Lower lobe of right lung (tissue), 2 donors: ENCODE results near the gene GPR32. TPM values are rescaled to one million over a fixed set of nuclear protein-coding genes. Genes with fewer than 3 reads are reported as not detected.

Source experiments
- ATAC-seq, 2 donors: fragments of 200-7000 bp; cut with Tn5 transposase; one replicate each; pipeline ENCODE4 v1.9.1; 2020 to 2022; ENCODE audit warnings: mild to moderate bottlenecking in 2 of 2, moderate library complexity in 2 of 2
- DNase-seq: peaks from one replicate; pipeline ENCODE4 v3.0.0-alpha.2; 2020
- H3K27ac ChIP-seq: fragments of 200-600 bp; one replicate; pipeline ENCODE4 v1.8.0; 2022
- H3K27me3 ChIP-seq: fragments of 200-600 bp; one replicate; pipeline ENCODE4 v1.8.0; 2022; ENCODE audit warnings: low read depth
- H3K36me3 ChIP-seq: fragments of 200-600 bp; one replicate; pipeline ENCODE4 v1.8.0; 2022; ENCODE audit warnings: mild to moderate bottlenecking
- H3K4me1 ChIP-seq: fragments of 200-600 bp; one replicate; pipeline ENCODE4 v1.8.0; 2022
- H3K4me3 ChIP-seq: fragments of 200-600 bp; one replicate; pipeline ENCODE4 v1.8.0; 2022; ENCODE audit warnings: mild to moderate bottlenecking
- H3K9me3 ChIP-seq: fragments of 200-600 bp; one replicate; pipeline ENCODE4 v1.8.0; 2022
- CTCF ChIP-seq: fragments of 200-600 bp; IDR thresholded peaks from one replicate; pipeline ENCODE4 v1.8.0; 2022; ENCODE audit warnings: antibody characterized with exemption, mild to moderate bottlenecking
- intact Hi-C: fragments of 100-400 bp; cut with DNase I; formaldehyde crosslinking; loops from one replicate; pipeline ENCODE4 v1.11.0; 2022
- total RNA-seq: library from RNA; stranded (reverse); fragmentation: NEBNext Ultra II Directional; extraction: Animal tissue kit (Norgen Biotek cat#: 25700); gene quantifications from one replicate; pipeline ENCODE4 v1.2.1, GENCODE V29; 2021
- donor health status: DM: no; HTN: yes; CAD: no; lungs with severe emphysema.

Gene GPR32
- total RNA-seq, 1 donor from 2014 or later: not detected

GRCh38 chr19:50792272-50793250 is 22.3 kb downstream of the GPR32 start:
- no peak overlapping the region for H3K27ac ChIP-seq
- intact Hi-C loops: no loop called here
- DNase-seq (no peak), ATAC-seq (no peak)
- no peak overlapping the region for H3K4me3 ChIP-seq
- H3K27me3 ChIP-seq: no peaks in the 10 kb centered on the region
- H3K9me3 ChIP-seq: no peaks in the 10 kb centered on the region
- no peak for TF ChIP-seq CTCF
- H3K36me3 ChIP-seq: peaks cover 10% of the 10 kb centered on the region
- no peaks in the 10 kb centered on the region for H3K4me1 ChIP-seq

- no peaks in the 10 kb centered on the region for H3K27me3 ChIP-seq
- DNase-seq: no peak
- H3K9me3 ChIP-seq: no peaks in the 10 kb centered on the region
- no peak overlapping the region for H3K27ac ChIP-seq
- H3K36me3 ChIP-seq: peaks cover 21% of the 10 kb centered on the region
- no peaks in the 10 kb centered on the region for H3K4me1 ChIP-seq
- TF ChIP-seq CTCF: no peak
- no peak overlapping the region for H3K4me3 ChIP-seq
- ATAC-seq: no peak
- intact Hi-C loops: no loop called here
These were observed 23.3 kb downstream of the GPR32 start for GRCh38 chr19:50793558-50794065.

GRCh38 chr19:50794074-50794875 is 24.0 kb downstream of the GPR32 start:
- intact Hi-C loops: no loop called here
- Histone ChIP-seq H3K4me3 (no peak overlapping the region), H3K9me3 (no peaks in the 10 kb centered on the region), H3K4me1 (no peaks in the 10 kb centered on the region), H3K36me3 (peaks cover 27% of the 10 kb centered on the region), H3K27me3 (no peaks in the 10 kb centered on the region), H3K27ac (no peak overlapping the region)
- DNase-seq: no peak
- no peak for TF ChIP-seq CTCF
- no peak for ATAC-seq

GRCh38 chr19:50794876-50795663 is 24.8 kb downstream of the GPR32 start:
- Histone ChIP-seq H3K36me3 (peaks cover 33% of the 10 kb centered on the region), H3K27me3 (no peaks in the 10 kb centered on the region), H3K27ac (no peak overlapping the region), H3K9me3 (no peaks in the 10 kb centered on the region), H3K4me1 (no peaks in the 10 kb centered on the region), H3K4me3 (no peak overlapping the region)
- TF ChIP-seq CTCF: no peak
- ATAC-seq (no peak), DNase-seq (no peak)
- intact Hi-C loops: no loop called here

- no peaks in the 10 kb centered on the region for H3K4me1 ChIP-seq
- TF ChIP-seq CTCF: no peak
- no peaks in the 10 kb centered on the region for H3K27me3 ChIP-seq
- no peaks in the 10 kb centered on the region for H3K9me3 ChIP-seq
- no peak overlapping the region for H3K4me3 ChIP-seq
- ATAC-seq (no peak), DNase-seq (no peak)
- H3K36me3 ChIP-seq: peaks cover 34% of the 10 kb centered on the region
- no peak overlapping the region for H3K27ac ChIP-seq
- intact Hi-C loops: no loop called here
These were observed 25.4 kb downstream of the GPR32 start for GRCh38 chr19:50795664-50796073.
